ENCODE measurements around the gene SMYD1.

Gene SMYD1

GRCh38 chr2:88086401-88086800 is 18.8 kb downstream of the SMYD1 start:
- TF ChIP-seq CTCF (IDR thresholded peaks at IDR 0.05; ENCODE audit: low read depth, low read length): no peak
- DNase-seq (ENCODE audit: extremely low read depth, low read depth): no peak

- no peak for DNase-seq (ENCODE audit: extremely low read depth, low read depth)
- no peak for TF ChIP-seq CTCF (IDR thresholded peaks at IDR 0.05; ENCODE audit: low read depth, low read length)
These were observed 19.4 kb downstream of the SMYD1 start for GRCh38 chr2:88087073-88087472.

GRCh38 chr2:88087763-88088162 is 20.1 kb downstream of the SMYD1 start:
- no peak for DNase-seq (ENCODE audit: extremely low read depth, low read depth)
- no peak for TF ChIP-seq CTCF (IDR thresholded peaks at IDR 0.05; ENCODE audit: low read depth, low read length)

- TF ChIP-seq CTCF (IDR thresholded peaks at IDR 0.05; ENCODE audit: low read depth, low read length): no peak
These were observed 21.4 kb downstream of the SMYD1 start for GRCh38 chr2:88088999-88089398.

GRCh38 chr2:88090446-88091283 is 23.0 kb downstream of the SMYD1 start:
- no peak for TF ChIP-seq CTCF (IDR thresholded peaks at IDR 0.05; ENCODE audit: low read depth, low read length)
- no peak for DNase-seq (ENCODE audit: extremely low read depth, low read depth)

More at GRCh38 chr2:88088999-88089398, 21.4 kb downstream of the SMYD1 start:
- no peak for DNase-seq (ENCODE audit: extremely low read depth, low read depth)

- no peak for TF ChIP-seq CTCF (IDR thresholded peaks at IDR 0.05; ENCODE audit: low read depth, low read length)
- DNase-seq (ENCODE audit: extremely low read depth, low read depth): no peak
These were observed 24.3 kb downstream of the SMYD1 start for GRCh38 chr2:88091943-88092342.

- TF ChIP-seq CTCF (IDR thresholded peaks at IDR 0.05; ENCODE audit: low read depth, low read length): no peak
- DNase-seq (ENCODE audit: extremely low read depth, low read depth): no peak
These were observed 25.1 kb downstream of the SMYD1 start for GRCh38 chr2:88092773-88093172.

Measured in AG09319 (cell line).